ENCODE measurements around the gene PTDSS2. TPM values are rescaled to one million over a fixed set of nuclear protein-coding genes. Genes with fewer than 3 reads are reported as not detected.

The PTDSS2 gene
- total RNA-seq, 2 donors from 2014 or later: 20.6 to 27.6 TPM

DNA sequence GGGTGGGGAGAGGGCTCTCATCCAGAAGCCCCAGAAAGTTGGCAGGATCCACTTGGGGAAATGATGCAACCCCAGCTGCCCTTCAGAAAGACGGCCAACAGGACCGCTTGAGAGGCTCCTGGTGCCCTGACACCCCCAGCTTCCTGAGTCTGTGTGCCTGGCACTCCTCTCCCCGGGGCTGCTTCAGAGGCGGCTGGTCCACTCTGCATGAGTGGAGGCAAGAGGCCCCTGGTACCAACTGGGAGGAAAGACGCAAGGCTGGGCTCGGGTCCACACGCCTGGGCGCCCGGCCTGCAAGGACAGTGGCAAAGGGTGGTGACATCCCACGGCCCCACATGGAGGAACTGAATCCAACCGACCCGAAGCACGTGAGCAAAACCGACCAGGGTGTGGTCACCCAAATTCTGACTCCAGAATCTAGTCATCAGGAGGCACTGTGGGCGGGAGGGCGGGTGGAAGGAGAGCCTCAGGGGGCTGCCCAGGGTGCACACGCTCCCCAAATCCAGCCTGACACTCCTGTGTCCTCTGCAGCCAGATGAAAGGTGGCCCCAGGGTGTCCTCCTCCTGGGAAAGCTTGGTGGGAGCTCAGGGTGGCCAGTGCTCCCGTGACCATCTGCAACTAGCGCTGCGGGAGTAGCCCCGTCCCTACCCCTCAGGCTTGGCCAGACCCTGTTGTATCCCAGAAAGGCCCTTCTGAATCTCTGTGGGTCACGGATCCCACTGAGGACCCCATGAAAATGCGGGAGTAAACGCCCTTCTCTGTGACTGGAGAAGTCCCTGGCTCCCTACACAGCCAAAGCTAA, 53.3 kb downstream of the PTDSS2 start:
- Histone ChIP-seq H3K27me3 (no peaks in the 10 kb centered on the region), H3K9me3 (no peaks in the 10 kb centered on the region), H3K4me1 (peaks cover 20% of the 10 kb centered on the region), H3K36me3 (peaks cover 19% of the 10 kb centered on the region), H3K9ac (ENCODE audit: low read depth in 2 of 2, low read length in 2 of 2) (peak overlapping the region; percentile 76 to 81), H3K4me3 (peak overlapping the region; percentile 47), H3K27ac (no peak overlapping the region)
- peak; percentile 47 for DNase-seq
- TF ChIP-seq, protein P1, sequence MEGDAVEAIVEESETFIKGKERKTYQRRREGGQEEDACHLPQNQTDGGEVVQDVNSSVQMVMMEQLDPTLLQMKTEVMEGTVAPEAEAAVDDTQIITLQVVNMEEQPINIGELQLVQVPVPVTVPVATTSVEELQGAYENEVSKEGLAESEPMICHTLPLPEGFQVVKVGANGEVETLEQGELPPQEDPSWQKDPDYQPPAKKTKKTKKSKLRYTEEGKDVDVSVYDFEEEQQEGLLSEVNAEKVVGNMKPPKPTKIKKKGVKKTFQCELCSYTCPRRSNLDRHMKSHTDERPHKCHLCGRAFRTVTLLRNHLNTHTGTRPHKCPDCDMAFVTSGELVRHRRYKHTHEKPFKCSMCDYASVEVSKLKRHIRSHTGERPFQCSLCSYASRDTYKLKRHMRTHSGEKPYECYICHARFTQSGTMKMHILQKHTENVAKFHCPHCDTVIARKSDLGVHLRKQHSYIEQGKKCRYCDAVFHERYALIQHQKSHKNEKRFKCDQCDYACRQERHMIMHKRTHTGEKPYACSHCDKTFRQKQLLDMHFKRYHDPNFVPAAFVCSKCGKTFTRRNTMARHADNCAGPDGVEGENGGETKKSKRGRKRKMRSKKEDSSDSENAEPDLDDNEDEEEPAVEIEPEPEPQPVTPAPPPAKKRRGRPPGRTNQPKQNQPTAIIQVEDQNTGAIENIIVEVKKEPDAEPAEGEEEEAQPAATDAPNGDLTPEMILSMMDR (IDR thresholded peaks at IDR 0.05): no peak
- intact Hi-C loops (cut with DNase I): loop anchor here (5.0 kb wide), 1 partner anchor 51 kb away; the partner anchor contains the start of gene PTDSS2

DNA sequence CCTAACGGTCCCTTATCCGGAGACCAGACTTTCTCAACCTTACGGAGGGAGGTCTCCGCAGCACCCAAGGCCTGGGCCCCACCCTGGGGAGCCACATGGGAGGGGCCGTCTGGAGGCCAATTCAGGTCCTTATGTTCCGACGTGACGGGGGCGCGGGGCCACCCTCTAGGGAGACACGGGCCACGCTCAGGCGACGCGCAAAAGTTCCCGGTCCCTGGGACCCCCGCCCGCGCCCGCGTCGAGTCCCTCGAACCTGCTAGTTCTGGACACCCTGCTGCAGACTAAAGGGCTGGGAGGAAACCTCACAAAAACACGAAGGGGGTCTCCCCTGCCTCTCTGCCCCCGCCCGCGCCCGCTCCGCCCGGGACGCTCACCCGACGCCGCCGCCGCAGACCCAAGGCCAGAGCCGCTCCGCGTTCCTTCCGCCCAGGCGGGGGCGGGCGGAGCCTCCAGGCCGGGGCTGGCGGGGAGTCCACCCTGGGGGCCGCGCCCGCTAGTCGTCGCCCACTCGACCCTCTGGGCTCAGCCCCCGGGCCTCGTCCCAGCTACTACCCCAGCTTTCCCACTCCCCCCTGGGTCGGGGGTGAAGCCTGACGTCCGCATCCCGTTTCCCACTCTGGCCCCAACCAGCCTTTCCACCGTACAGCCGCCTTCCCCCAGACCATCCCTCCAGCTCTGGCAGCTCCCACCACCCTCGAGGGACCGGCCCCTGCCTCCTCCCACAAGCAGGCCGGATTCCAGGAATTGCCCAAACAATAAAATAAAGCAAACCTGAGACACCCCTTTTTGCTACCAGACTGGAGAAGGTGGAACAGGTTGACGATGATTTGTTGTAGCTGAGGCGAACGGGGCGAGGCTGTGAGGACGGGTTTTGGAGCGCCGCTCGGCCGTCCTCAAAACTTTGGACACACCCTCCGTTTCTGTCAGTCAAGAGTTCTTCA, 54.2 kb downstream of the PTDSS2 start:
- peak overlapping the region; percentile 76 to 81 for H3K9ac ChIP-seq (ENCODE audit: low read depth in 2 of 2, low read length in 2 of 2)
- intact Hi-C loops (cut with DNase I): loop anchor here (5.0 kb wide), 1 partner anchor 52 kb away; the partner anchor contains the start of gene PTDSS2
- no peaks in the 10 kb centered on the region for H3K27me3 ChIP-seq
- H3K27ac ChIP-seq: peak overlapping the region; percentile 57
- peak overlapping the region; percentile 47 for H3K4me3 ChIP-seq
- no peaks in the 10 kb centered on the region for H3K9me3 ChIP-seq
- DNase-seq: peak; percentile 53
- H3K4me1 ChIP-seq: peaks cover 20% of the 10 kb centered on the region
- H3K36me3 ChIP-seq: peaks cover 10% of the 10 kb centered on the region
- TF ChIP-seq, protein P1 (IDR thresholded peaks at IDR 0.05): no peak

DNA sequence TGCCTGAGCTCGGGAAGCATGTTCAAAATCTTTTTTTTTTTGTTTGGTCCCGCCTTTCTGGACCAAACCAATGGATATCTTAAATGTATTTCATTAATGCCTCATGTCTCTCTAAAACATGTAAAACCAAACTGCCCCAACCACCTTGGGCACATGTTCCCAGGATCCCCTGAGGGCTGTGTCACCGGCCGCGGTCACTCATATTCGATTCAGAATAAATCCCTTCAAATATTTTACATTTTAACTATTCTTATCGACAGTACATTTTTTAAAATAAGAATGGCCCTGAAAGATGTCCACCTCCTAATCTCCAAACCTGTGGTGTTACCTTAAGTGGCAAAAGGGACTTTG, 54.9 kb downstream of the PTDSS2 start:
- Histone ChIP-seq H3K36me3 (peaks cover 3% of the 10 kb centered on the region), H3K9me3 (no peaks in the 10 kb centered on the region), H3K27ac (peak overlapping the region; percentile 57), H3K27me3 (no peaks in the 10 kb centered on the region), H3K9ac (ENCODE audit: low read depth in 2 of 2, low read length in 2 of 2) (peak overlapping the region in 1 of 2 donors; percentile 13), H3K4me3 (peak overlapping the region; percentile 47), H3K4me1 (peaks cover 20% of the 10 kb centered on the region)
- intact Hi-C loops (cut with DNase I): loop anchor here (5.0 kb wide), 1 partner anchor 53 kb away; the partner anchor contains the start of gene PTDSS2
- TF ChIP-seq, protein P1 (IDR thresholded peaks at IDR 0.05): no peak
- DNase-seq: no peak

DNA sequence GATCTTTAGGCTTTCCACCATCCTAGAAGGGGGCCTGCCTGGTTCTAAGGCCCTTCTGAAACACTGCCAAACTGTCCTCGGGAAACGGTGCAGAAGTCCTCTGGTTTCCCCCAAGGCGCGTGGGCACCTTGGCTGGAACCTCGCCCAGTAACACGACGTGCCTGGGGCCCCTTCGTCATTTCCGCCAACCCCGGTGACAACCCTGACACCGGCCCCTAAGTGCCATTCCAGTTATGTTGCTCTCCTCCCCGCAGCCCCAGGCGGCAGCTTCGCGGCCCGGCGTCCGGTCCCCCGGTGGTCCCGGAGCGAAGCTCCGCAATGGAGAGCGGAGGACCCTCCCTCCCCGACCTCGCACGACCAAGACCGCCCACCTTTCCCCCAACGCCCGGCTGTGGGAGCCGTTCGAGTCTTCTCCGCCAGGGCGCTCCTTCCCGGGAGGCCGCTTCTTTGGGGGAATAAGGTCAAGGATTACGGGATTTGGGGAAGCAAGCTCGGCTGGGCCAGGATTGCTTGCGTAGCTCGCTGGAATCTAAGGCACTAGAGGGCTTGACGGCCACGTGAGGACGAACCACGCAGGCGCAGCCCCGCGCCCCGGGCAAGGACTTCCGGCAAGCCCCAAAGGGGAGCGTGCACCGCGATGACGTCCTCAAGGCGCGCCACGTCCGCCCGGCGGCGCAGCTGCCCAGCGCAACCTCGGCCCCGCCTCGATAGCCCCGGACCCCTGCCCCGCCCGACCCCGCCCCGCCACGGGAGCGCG, 56.3 kb downstream of the PTDSS2 start:
- H3K4me1 ChIP-seq: peaks cover 20% of the 10 kb centered on the region
- DNase-seq: peak; percentile 99
- peak overlapping the region; percentile 90 to 94 for H3K9ac ChIP-seq (ENCODE audit: low read depth in 2 of 2, low read length in 2 of 2)
- no peaks in the 10 kb centered on the region for H3K27me3 ChIP-seq
- H3K4me3 ChIP-seq: peak overlapping the region; percentile 95
- no peaks in the 10 kb centered on the region for H3K9me3 ChIP-seq
- H3K27ac ChIP-seq: peak overlapping the region; percentile 99
- intact Hi-C loops (cut with DNase I): no loop called here
- no peaks in the 10 kb centered on the region for H3K36me3 ChIP-seq
- TF ChIP-seq, protein P1 (IDR thresholded peaks at IDR 0.05): no peak

Measured in colonic mucosa (tissue), 4 donors.